Measurements from ENCODE around the gene COX7A2. TPM values are rescaled to one million over a fixed set of nuclear protein-coding genes. Genes with fewer than 3 reads are reported as not detected.

COX7A2 gene
- total and polyA plus RNA-seq, 10 of the 15 experiments (the other 5 are each of a cell fraction or from before 2014, with no cell fraction given) = 199 to 1,834 (median 576) TPM

DNA sequence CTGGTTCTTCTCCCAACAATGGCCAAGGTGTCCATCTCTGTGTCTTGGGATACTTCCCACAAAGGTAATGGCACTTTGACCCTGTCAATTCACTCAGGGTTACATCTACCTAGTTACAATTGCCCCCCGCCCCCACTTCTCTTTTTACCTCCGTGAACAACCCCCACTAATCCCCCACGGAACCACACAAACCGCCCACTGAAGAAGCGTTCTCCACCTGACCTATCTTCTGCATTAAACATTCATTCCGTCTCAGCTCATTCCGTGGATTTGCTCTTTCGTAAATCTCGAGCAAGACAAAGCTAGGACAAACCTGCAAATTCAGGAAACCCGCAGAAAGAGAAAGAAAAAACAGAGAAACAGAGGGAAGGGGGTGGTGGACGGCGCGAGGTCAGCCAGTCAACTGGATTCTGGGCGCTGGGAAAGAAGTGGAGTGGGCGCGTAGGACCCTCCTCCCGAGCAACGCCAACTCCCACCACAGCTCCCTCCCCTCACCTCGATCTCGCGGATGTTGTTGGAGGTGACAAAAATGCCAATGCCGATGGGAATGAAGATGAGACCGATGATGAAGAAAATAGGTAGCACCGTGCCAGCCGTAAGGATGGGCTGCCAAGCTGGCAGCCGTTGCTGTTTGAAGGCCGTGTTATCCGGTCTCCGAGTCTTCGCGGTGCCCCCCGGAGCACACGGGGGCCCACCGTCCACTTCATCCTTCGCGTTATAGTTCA, 40.5 kb upstream of the COX7A2 start (continued):
- TF ChIP-seq, protein P1, sequence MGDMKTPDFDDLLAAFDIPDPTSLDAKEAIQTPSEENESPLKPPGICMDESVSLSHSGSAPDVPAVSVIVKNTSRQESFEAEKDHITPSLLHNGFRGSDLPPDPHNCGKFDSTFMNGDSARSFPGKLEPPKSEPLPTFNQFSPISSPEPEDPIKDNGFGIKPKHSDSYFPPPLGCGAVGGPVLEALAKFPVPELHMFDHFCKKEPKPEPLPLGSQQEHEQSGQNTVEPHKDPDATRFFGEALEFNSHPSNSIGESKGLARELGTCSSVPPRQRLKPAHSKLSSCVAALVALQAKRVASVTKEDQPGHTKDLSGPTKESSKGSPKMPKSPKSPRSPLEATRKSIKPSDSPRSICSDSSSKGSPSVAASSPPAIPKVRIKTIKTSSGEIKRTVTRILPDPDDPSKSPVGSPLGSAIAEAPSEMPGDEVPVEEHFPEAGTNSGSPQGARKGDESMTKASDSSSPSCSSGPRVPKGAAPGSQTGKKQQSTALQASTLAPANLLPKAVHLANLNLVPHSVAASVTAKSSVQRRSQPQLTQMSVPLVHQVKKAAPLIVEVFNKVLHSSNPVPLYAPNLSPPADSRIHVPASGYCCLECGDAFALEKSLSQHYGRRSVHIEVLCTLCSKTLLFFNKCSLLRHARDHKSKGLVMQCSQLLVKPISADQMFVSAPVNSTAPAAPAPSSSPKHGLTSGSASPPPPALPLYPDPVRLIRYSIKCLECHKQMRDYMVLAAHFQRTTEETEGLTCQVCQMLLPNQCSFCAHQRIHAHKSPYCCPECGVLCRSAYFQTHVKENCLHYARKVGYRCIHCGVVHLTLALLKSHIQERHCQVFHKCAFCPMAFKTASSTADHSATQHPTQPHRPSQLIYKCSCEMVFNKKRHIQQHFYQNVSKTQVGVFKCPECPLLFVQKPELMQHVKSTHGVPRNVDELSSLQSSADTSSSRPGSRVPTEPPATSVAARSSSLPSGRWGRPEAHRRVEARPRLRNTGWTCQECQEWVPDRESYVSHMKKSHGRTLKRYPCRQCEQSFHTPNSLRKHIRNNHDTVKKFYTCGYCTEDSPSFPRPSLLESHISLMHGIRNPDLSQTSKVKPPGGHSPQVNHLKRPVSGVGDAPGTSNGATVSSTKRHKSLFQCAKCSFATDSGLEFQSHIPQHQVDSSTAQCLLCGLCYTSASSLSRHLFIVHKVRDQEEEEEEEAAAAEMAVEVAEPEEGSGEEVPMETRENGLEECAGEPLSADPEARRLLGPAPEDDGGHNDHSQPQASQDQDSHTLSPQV (IDR thresholded peaks at IDR 0.05) = no peak
- TF ChIP-seq, protein P2, sequence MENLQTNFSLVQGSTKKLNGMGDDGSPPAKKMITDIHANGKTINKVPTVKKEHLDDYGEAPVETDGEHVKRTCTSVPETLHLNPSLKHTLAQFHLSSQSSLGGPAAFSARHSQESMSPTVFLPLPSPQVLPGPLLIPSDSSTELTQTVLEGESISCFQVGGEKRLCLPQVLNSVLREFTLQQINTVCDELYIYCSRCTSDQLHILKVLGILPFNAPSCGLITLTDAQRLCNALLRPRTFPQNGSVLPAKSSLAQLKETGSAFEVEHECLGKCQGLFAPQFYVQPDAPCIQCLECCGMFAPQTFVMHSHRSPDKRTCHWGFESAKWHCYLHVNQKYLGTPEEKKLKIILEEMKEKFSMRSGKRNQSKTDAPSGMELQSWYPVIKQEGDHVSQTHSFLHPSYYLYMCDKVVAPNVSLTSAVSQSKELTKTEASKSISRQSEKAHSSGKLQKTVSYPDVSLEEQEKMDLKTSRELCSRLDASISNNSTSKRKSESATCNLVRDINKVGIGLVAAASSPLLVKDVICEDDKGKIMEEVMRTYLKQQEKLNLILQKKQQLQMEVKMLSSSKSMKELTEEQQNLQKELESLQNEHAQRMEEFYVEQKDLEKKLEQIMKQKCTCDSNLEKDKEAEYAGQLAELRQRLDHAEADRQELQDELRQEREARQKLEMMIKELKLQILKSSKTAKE (IDR thresholded peaks at IDR 0.05; ENCODE audit: low read depth, poor library complexity, severe bottlenecking) = no peak
- TF ChIP-seq TCF3 (IDR thresholded peaks at IDR 0.05; ENCODE audit: borderline replicate concordance, insufficient read depth, low read depth, low read length) (no peak), FOXM1 (IDR thresholded peaks at IDR 0.05; ENCODE audit: low read depth, low read length) (no peak), TCF12 (IDR thresholded peaks at IDR 0.05; ENCODE audit: low read depth, low read length) (no peak), EED (IDR thresholded peaks at IDR 0.05; ENCODE audit: low read depth) (no peak), FOXK2 (IDR thresholded peaks at IDR 0.05) (no peak), YBX1 (IDR thresholded peaks at IDR 0.05) (no peak), SMAD1 (IDR thresholded peaks at IDR 0.05; ENCODE audit: low read depth, partially characterized antibody) (no peak), NR2C2 (IDR thresholded peaks at IDR 0.05; ENCODE audit: borderline replicate concordance, control insufficient read depth, insufficient read length, low read depth) (no peak)
- TF ChIP-seq, protein P3, sequence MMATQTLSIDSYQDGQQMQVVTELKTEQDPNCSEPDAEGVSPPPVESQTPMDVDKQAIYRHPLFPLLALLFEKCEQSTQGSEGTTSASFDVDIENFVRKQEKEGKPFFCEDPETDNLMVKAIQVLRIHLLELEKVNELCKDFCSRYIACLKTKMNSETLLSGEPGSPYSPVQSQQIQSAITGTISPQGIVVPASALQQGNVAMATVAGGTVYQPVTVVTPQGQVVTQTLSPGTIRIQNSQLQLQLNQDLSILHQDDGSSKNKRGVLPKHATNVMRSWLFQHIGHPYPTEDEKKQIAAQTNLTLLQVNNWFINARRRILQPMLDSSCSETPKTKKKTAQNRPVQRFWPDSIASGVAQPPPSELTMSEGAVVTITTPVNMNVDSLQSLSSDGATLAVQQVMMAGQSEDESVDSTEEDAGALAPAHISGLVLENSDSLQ (IDR thresholded peaks at IDR 0.05) = no peak

All from GM12878 (cell line).